ENCODE measurements around the gene CETN2. TPM values are rescaled to one million over a fixed set of nuclear protein-coding genes. Genes with fewer than 3 reads are reported as not detected.
A peak's percentile ranks its signal among the peaks of the same experiment; 100 is the strongest.
"Not testable (repeated sequence)": the region's sequence is repeated elsewhere in the genome, so short reads cannot be mapped to it uniquely, and the experiment has no call there.

CETN2 gene
- 47.8 and 81.1 TPM in 2 replicates for total RNA-seq

DNA sequence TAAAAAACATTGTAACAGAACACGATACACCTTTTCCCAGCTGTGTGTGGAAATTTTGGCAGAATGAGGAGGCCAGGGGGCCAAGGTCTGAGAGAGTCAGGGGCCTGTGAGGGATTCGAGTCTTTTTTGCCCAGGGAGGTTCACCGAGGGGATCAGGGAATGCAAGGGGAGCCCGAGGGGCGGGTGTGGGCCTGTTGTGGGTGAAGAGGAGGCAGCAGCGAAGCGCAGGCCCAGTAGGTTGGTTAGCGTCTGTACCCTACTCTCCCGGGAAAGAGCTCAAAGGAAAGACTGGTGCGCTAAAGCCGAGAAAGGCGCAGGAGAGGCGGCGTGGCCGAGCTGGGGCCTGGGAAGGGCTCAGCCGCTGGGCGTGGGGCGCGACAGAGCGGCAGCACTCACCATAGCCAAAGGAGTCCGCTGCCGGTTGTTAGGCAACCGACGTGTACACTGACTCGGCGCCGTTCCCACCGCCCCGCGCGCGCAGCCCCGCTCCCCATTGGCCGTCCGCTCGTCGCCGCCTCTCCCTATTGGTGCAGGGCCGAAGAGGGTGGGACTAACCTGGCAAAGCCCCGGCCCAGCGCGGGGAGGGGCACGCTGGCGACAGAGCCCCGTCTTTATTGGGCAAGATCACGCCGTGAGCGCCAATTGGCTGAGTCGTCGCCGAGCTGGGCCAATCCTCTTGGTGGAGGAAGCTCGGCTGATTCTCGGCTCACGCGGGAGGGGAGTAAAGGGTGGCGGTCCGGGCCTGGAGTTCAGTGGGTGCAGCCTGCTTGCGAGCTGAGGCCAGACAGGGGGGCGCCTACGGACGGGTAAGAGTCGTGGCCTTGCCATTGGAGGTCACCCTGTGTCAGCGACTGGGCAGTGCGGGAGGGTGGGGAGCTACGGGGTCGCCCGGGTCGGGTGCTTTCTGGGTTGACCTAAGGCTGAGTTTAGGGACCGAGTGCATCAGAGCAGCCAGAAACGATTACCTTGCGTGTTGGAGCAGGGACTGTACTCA lies at the start of gene CETN2, which contains the start of gene NSDHL:
CETN2 (minus strand) TSS at position 446 of the 994 bp plus-strand sequence; CDS start at position 399, 47 bp downstream.
NSDHL (plus strand) TSS at position 752 of the 994 bp plus-strand sequence. CDS start 15,262 bp downstream, outside the sequence.
- DNase-seq (ENCODE audit: low read depth): peak; percentile 88

- peak; percentile 93 for DNase-seq (ENCODE audit: low read depth)
These were observed 48.6 kb upstream of the CETN2 start for GRCh38 chrX:152878976-152879755.

DNA sequence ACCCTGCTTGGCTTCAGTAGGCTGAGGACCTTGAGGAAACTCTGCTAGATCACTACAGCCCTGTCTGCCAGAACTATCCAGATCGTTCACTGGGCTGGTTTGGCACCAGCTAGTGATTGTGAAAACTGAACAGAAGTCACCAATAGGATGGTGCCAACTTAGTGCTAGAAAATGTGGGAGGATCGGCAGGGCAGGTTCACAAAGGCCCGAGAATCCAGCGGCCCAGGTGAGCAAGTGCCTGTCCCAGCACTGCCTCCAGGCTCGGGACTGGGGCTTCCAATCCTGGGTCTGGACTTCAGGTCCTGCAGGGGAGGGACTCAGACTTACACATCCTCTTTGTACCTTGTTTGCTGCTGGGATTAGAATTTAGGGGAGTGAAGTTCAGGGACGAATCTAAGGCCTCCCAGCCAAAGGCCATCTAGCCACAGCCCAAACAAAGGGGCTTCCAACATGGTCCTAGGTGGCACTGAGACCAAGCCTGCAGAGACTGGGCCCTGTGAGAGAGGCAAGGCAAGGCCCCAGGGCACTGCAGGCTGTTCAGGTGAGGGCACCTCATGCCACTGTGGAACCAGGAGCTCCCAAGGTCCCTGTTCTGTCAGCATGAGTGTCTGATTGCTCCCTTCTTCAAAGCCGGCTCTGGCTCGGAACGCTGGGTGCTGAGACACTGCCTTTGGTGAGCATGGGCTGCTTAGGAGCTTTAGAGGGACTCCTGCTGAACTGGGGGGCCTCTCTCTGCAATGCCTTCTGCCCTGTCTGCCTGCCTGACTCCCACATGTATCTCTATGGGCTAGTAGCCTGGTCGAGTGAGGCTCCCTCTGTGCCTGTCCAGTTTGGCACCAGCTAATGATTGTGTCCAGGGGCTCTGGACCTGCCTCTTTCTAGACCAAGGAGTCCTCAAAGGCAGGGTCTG lies 46.6 kb upstream of the CETN2 start:
- no peak for DNase-seq (ENCODE audit: low read depth)

DNA sequence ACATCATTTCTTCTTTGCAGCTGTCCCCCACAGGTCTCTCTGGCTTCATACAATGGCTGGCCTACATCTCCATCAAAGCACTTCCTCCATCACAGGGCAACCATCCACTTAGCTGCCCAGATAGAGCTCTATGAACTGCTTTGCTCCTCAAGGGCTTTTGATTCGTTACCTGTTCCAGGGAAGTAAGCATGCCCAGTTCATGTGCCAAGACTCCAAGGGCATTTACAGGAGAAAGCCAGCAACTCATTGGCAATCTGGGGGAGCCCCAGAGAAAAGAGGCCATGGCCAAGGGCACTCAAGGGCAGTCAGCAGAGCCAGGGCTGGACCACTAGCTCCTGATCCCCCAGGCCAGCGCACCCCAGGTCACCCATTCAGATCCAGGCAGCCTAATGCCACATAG lies 42.8 kb upstream of the CETN2 start:
- no peak for DNase-seq (ENCODE audit: low read depth)

- no peak for DNase-seq (ENCODE audit: low read depth)
These were observed 42.0 kb upstream of the CETN2 start for GRCh38 chrX:152872522-152872921.

GRCh38 chrX:152871260-152871659 lies 40.7 kb upstream of the CETN2 start:
- no peak for DNase-seq (ENCODE audit: low read depth)

DNA sequence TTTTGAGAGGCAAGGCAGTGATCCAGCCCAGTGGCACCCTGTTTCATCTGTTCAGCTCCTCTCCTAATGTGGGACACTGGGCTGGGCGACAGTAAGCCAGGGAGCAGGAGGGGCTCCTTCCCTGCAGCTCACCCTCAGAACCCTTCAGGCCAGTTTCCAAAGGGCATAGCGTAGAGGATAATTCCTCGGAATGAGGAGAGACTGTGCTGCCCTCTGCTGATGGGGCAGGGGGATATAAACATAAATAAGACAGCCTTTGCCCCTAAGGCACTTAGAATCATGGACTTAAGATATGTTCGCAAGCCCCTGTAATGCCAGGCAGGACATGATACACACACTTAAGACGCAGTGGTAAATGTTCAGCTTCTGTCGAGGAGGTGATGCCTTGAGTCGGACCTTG lies 39.4 kb upstream of the CETN2 start:
- no peak for DNase-seq (ENCODE audit: low read depth)

- no peak for DNase-seq (ENCODE audit: low read depth)
These were observed 35.8 kb upstream of the CETN2 start for GRCh38 chrX:152866386-152866785.

GRCh38 chrX:152865232-152865920 lies 34.8 kb upstream of the CETN2 start:
- no peak for DNase-seq (ENCODE audit: low read depth)

DNA sequence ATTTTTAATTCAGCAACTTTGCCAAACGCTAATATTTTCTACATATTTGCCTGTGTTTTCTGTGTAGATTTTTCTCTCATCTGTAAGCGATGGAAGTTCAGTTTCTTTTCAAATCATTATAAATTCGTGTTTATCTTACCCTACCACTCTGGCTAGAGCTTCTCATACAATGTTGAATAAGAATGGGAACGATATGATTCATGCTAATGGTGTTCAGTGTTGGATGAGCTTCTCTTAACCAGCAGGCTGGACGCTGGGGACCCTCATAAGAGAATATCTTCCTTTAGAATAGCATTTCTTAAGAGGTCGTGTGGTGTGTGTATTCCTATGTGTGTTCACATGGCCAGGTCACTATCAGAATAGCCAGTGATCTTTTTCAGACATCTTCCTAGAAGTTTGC lies 31.3 kb upstream of the CETN2 start:
- DNase-seq (ENCODE audit: low read depth): no peak

DNA sequence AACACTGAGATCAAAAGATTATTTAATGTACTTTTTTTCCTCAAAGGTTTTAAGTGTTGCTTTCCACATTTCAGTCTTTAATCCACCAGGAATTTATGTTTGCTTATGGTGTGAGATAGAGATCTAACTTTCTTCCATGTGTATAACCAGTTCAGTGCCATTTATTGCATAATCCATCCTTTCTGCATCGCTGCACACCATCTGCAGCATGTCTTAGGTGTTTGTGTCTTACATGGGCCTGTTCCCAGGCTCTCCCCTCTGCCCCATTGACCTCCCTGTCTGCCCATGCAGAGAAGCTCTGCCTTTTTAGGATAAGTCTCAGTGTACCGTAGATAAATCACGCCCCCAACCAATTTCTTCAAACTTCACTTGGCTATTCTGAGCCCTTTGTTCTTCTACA lies 30.6 kb upstream of the CETN2 start:
- DNase-seq (ENCODE audit: low read depth): peak; percentile 72

DNA sequence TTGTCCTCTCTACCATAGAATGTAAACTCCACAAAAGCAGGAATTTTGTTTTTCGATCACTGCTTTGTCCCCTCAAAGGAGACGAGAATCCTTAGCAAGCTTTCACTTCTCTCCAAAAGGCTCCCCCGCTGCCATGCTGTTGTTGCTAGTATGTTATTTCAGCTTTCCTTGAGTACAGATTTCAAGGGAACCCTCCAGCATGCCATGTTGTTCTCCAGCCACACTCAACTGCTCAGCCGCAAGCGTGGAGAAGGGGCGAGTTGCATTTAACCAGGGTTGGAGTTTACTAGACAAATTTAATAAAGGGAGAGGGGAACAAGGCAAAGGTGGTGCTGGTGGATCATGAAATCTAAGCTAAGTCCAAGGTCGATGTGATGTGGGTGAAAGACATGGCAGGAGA lies 23.4 kb upstream of the CETN2 start:
- DNase-seq (ENCODE audit: low read depth): no peak

GRCh38 chrX:152850465-152850864 lies 19.9 kb upstream of the CETN2 start:
- DNase-seq (ENCODE audit: low read depth): no peak

DNA sequence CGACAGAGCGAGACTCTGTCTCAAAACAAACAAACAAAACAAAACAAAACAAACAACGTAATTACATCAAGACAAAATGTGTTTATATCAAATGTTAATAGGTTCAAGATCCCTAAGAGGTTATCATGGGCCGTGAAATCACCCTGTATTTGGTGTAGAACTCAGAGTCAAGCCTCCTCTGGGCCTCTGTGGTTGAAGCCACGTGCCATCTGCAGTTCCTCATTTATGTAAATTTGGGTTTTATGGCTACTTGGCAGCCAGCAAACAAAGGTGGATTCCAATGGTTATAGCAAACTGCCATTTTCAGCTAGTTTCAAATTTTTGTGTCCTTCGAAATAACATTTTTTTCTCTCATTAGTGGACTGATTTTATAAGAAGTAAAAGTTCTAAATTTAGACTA lies 16.7 kb upstream of the CETN2 start:
- DNase-seq (ENCODE audit: low read depth): no peak

DNA sequence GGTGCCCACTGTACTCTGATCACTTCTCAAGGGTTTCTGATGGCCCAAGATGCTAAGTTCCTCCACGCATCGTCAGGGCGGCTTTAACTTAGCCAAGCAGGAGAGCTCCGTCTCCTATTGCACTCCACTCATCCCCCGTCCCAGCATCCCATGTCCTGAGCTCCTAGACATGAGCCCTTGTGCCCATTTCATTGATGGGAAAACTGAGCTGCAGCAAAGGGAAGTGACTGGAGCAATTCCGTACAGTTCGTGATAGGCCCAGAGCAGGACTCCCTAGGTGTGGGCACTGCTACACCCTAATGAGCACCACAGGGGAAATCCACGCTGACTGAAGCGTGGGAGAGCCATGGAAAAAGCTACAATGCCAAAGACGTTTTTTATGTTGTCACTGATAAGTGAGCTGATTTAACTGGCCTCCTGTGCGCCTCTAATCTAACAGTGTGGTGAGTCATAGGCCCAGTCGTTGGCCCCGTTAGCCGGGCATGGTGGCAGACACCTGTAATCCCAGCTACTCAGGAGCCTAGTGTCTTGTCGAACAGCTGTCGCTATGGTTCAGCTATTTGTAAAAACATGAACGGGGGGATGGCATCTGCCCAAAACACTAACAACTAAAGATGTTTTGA lies 15.2 kb upstream of the CETN2 start:
- DNase-seq (ENCODE audit: low read depth): no peak

DNA sequence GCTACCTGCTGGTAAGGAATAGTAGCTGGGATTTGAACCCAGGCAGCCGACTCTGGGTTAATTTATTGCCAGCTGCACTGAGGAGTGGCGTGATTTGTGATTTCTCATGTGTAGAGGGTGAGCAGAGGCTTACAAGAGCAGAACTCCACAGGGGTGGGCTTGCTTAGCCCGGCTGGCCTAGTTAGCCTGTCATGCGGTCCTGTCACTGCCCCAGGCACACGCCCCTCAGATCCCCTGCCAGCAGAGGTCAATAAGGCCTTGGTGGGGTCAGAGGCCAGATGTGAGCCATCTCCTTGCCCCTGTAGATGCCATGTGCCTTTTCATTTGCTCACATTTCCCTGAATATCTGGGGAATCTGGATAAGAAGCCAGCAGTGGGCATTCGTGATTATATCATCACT lies 13.7 kb upstream of the CETN2 start:
- no peak for DNase-seq (ENCODE audit: low read depth)

GRCh38 chrX:152843852-152844251 lies 13.3 kb upstream of the CETN2 start:
- DNase-seq (ENCODE audit: low read depth): no peak

- DNase-seq (ENCODE audit: low read depth): no peak
These were observed 12.3 kb upstream of the CETN2 start for GRCh38 chrX:152842772-152843338.

GRCh38 chrX:152835470-152835869 lies 4.9 kb upstream of the CETN2 start:
- DNase-seq (ENCODE audit: low read depth): not testable (repeated sequence)

GRCh38 chrX:152833378-152833777 lies 2.8 kb upstream of the CETN2 start:
- DNase-seq (ENCODE audit: low read depth): no peak
